SIG-M5 (cell line): ENCODE results near the gene RBM42.
"Not testable (repeated sequence)": the region's sequence is repeated elsewhere in the genome, so short reads cannot be mapped to it uniquely, and the experiment has no call there.

Source experiments
- DNase-seq: peaks from one replicate; lab custom pipeline; 2025; lab: John Stamatoyannopoulos, UW

Gene RBM42, protein sequence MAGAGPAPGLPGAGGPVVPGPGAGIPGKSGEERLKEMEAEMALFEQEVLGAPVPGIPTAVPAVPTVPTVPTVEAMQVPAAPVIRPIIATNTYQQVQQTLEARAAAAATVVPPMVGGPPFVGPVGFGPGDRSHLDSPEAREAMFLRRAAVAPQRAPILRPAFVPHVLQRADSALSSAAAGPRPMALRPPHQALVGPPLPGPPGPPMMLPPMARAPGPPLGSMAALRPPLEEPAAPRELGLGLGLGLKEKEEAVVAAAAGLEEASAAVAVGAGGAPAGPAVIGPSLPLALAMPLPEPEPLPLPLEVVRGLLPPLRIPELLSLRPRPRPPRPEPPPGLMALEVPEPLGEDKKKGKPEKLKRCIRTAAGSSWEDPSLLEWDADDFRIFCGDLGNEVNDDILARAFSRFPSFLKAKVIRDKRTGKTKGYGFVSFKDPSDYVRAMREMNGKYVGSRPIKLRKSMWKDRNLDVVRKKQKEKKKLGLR

DNA sequence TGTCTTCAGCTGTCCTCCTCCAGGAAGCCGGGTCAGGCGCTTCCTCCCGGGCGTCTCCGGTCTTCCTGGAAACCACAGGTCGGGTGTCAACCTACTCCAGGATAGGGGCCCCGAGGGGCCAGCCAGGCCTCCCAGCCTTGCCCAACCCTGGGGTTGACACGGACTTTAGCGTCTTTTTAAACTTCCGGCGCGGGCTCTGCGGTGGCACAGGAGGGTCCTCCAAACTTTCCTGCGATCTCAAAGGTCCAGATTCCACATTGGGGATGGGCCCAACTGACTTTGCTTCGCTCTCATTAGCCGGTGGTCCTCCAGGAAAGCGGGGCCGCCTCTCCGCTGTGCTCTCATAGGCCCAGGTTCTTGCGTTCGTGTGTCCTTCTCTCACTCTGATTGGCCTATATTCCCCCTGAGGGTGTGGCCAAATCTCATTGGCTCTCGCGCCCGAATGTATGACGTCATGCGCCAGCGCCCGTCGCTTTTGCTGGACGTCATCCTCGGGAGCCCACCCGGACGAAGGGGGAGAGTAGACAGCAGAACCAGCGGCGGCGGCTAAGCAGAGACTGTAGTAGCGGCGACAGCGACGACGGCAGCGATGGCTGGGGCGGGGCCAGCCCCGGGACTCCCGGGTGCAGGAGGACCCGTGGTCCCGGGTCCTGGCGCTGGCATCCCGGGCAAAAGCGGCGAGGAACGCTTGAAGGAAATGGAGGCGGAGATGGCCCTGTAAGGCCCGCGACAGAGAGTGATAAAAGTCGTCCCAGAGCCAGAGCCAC, at the start of gene RBM42:
Gene RBM42 (plus strand): TSS at position 472 of the 767 bp plus-strand sequence. CDS start 118 bp downstream, at position 590.
- DNase-seq = peak; percentile 85

DNA sequence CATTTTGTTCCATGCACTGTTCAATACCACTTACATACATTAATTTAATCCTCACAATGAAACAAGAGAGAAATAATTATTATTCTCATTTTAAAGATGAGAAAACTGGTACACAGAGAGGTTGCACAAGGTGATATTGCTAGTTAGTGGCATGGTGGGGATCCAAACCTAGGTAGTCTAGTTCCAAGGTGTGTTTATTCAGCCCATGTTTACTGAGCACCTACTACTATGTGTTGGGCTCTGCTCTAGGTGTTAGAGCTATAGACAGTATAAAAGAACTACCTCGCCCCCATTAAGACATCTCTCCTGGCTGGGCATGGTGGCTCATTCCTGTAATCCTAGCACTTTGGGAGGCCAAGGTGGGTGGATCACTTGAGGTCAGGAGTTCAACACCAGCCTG, 46.1 kb upstream of the RBM42 start:
- no peak for DNase-seq

DNA sequence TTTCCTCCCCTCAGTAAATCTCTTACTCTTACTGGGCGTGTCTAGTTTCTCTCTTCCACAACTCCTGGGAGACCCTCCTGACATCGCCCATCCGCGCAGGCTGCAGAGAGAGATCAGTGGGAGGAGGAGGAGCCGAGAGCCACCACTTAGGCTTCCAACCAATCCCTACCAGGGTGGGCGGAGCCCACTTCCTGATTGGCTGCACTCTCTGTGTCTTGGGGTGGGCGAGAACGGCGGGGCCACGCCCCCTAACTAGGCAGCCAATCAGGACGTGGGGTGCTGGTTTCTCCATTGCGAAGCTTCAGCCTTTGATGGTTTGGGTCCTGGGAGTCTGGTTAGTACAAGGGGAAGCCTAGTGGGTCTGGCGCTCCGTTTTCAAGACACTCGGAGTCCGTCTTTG, 43.0 kb upstream of the RBM42 start, which contains the start of gene PMIS2:
Gene PMIS2 (plus strand): TSS at position 326 of the 400 bp plus-strand sequence. CDS start 87 bp downstream, outside the sequence.
- DNase-seq = no peak

DNA sequence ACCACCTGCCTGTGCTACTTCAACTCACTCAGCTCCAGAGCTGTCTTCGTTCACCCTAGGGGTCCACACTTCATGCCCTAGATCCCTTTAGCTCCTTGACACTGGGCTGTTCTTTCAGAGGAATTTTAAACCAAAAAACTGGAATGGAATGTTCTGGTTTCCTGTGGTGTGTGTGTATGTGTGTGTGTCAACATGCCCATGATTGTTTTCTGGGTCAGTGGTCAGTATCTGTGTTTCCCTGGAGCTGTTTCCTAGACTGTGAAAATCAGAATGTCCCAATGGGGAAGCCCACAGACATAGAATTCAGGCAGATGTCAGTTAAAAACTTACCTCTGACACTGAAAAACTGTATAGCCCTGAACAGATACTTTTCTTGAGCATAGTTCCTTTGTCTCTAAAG, 41.5 kb upstream of the RBM42 start:
- no peak for DNase-seq

DNA sequence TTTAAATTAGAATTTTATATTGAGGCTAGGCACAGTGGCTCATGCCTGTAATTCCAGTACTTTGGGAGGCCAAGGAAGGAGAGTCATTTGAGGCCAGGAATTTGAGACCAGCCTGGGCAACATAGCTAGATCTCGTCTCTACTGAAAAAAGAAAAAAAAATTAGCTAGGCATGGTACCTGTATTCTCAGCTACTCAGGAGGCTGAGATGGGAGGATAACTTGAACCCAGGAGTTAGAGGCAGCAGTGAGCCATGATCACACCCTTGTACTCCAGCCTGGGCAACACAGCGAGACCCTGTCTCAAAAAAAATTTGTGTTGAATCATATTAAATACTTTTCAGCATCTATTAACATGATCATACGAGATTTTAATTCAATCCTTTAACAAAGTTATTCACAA, 38.0 kb upstream of the RBM42 start:
- no peak for DNase-seq

DNA sequence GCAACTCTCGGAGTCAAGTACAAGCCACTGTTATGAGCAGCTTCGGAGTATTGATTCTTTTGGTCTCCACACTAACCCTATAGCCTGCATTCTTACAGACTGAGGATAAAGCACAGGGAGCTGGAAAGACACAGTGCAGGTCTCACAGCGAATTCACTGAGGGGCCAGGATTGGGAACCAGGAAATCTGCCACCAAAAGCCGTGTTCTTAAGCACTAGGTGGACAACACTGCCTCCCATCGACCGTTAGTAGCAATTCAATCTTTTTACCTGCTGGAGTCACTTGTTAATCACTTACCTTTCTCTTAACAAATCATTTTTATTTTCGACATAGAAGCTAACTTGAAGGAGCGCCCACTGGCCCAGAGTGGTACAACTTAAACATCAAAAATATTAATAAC, 36.6 kb upstream of the RBM42 start:
- DNase-seq = no peak

DNA sequence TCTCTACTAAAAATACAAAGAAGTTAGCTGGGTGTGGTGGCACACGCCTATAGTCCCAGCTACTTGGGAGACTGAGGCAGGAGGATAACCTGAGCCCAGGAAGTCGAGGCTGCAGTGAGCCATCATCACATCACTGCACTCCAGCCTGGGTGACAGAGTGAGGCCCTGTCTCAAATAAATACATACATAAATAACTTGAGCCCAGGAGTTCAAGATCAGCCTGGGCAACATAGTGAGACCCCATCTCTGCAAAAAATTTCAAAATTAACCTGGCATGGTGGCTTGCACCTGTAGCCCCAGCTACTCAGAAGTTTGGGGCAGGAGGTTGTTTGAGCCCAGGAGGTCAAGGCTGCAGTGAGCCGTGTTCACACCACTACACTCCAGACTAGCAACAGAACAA, 33.8 kb upstream of the RBM42 start:
- DNase-seq = not testable (repeated sequence)

DNA sequence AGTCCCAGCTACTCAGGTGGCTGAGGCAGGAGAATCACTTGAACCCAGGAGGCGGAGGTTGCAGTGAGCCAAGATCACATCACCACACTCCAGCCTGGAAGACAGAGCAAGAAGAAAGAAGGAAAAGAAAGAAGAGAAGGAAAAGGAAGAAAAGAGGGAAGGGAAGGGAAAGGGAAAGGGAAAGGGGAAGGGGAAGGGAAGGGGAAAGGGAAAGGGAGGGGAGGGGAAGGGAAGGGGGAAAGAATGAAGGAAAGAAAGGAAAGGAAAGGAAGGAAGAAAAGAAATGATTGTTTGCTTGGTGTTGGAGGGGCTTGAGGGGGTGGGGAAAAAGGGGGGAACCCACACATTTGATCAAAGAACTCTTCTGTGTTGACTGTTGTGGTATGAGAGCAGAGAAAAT, 32.9 kb upstream of the RBM42 start:
- DNase-seq = no peak

DNA sequence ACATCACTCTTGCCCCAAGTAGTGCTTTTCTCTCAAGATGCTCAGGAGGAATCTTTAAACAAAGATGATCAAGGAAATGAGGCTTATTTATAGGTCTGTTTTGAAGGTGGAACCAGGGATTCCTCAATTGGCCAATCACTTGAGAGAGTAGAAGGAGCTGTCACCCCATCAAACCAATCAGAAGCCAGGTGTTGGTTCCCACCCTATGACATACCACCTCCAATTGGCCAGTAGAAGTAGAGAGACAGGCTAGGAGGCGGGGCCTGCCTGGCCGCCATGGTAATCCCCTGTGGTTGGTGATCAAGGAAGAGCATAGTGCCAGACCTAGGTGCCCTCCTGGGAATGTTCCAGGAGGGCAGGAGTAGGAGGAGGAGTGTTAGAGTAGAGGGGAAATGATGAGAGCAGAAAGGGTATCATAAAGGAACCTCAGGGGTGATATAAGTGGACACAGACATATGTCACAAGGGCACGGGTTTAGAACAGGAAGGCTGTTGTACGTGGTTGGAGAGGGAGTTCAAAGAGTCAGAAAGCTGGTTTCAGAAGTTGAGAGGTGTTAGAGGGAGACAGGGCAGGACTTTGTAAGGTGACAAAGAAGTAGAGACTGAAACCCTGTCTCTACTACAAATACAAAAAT, 32.4 kb upstream of the RBM42 start:
- DNase-seq = no peak

DNA sequence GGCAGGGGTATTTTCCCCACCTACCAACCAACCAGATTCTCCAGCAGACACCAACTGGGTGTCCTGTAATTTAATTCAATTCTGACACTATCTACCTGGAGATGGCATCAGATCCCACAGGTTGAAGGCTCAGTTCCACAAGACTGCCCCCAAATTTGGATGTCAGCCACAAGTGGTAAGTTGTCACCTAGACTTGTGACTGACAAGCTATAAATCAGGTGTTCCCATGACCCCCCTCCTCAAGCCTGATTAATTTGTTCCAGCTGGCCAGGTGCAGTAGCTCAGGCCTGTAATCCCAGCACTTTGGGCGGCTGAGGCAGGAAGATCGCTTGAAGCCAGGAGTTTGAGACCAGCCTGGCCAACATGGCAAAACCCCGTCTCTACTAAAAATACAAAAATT, 26.9 kb upstream of the RBM42 start:
- no peak for DNase-seq

DNA sequence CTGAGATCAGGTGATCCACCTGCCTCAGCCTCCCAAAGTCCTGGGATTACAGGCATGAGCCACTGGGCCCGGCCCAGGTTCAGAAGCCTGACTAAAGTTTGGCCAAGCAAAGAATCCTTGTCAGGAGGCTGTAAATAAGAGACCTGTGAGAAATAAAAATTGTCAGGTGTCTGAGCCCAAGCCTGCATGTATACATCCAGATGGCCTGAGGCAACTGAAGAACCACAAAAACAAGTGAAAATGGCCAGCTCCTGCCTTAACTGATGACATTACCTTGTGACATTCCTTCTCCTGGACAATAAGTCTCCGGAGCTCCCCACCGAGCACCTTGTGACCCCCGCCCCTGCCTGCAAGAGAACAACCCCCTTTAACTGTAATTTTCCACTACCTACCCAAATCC, 24.4 kb upstream of the RBM42 start:
- not testable (repeated sequence) for DNase-seq

DNA sequence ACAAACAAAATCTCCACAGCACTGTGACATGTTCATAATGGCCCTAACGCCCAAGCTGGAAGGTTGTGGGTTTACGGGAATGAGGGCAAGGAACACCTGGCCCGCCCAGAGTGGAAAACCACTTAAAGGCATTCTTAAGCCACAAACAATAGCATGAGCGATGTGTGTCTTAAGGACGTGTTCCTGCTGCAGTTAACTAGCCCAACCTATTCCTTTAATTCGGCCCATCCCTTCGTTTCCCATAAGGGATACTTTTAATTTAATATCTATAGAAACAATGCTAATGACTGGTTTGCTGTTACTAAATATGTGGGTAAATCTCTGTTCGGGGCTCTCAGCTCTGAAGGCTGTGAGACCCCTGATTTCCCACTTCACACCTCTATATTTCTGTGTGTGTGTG, 21.7 kb upstream of the RBM42 start:
- DNase-seq = not testable (repeated sequence)

DNA sequence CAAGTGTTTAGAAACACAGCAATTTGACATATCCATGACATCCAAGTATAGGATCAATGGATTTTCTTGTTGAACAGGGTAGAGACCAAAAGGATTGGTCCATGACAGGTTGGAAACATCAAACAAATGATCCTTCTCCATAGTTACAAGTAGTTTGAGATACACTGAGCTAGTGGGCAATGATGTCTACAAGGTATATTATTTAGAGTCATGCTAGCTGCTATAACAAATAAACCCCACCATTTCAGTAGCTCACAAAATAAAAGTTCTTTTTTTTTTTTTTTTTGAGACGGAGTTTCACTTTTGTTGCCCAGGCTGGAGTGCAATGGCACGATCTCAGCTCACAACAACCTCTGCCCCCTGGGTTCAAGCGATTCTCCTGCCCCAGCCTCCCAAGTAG, 21.2 kb upstream of the RBM42 start:
- DNase-seq = no peak

DNA sequence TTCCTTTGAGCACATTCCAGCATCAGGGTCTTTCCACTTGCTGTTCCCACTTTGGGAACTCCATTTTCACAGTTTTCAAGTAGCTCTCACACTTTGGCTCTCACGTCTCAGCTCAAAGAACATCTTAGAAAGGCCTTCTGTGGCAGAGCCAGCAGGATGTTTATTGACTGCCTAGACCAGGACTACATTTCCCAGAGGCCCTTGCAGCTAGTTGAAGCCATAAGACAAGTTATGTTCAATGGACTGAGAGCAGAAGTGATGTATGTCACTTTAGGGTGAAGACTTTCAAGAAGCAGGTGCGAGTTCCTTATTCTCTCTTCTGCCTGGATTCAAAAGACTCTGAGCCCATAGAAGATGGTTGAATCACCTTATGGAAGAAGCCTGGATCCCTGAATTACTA, 20.6 kb upstream of the RBM42 start:
- no peak for DNase-seq

DNA sequence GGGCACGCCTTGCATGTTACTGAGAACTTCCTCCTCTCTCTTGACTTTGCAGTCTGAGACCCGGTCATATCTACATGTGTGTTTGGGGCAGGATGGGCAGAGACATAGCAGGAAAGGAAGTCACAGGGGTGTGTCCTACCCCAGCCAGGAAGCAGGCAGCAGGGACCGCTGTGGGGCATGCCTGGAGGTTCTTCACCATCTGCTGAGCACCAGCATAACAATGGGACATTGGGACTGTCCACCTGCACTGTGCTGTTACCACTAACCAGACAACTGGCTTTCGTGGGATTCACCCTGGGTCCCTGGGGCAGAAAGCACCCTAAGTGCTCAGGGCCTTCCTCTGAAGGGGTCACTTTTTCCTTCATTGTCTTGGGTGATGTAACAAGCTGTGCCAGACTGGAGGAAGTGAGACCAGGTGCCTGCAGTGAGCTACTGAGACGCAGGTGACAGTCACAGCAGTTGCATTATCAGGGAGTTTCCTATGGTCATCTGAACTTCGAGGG, 18.9 kb upstream of the RBM42 start:
- no peak for DNase-seq

DNA sequence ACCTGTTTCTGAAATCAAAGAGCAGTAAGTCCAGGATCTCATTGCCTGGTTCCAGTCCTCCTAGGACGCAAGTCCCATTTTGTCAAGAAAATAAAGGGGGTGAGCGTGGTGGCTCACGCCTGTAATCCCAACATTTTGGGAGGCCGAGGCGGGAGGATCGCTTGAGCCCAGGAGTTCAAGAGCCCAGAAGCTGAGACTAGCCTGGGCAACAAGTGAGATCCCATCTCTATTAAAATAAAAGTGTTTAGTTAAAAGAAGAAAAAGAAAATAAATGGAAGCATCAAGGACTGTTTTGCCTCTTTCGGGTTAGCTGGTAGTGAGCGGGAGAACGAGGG, 16.6 kb upstream of the RBM42 start:
- no peak for DNase-seq

DNA sequence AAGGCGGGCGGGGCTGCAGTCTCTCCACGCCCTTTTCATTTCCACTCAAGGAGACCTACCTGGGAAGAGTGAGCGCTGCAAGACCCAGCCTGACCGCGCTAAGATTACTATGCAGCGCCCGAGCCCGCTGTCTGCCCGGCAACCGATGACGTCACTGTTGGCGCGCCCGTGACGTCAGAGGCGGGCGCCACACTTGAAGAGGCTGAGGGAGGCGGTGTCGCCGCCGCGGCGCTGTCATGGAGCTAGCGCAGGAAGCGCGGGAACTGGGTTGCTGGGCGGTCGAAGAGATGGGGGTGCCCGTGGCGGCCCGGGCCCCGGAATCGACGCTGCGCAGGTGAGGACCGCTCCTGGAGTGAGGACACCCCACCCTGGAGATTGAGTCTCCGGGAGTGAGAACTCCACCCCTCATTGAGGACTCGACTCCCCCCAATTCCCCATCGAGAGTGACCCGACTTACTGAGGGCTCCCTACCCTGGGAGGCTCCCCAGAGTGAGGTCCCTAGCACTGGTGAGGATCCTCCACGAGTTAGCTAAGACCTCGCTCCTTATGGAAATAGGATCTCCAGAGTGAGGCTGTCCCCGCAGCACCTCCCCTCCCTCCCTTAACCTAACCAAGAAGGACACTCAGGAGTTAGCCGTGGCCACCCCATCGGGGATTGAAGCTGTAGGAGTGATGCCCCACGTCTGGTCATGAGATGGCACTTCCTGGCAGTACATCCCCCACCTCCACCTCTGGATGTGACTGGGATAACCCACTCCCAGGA, 16.1 kb upstream of the RBM42 start, which contains the start of gene HAUS5:
Gene HAUS5 (plus strand): TSS at position 177 of the 763 bp plus-strand sequence. CDS start 60 bp downstream, at position 237.
- peak; percentile 25 for DNase-seq

DNA sequence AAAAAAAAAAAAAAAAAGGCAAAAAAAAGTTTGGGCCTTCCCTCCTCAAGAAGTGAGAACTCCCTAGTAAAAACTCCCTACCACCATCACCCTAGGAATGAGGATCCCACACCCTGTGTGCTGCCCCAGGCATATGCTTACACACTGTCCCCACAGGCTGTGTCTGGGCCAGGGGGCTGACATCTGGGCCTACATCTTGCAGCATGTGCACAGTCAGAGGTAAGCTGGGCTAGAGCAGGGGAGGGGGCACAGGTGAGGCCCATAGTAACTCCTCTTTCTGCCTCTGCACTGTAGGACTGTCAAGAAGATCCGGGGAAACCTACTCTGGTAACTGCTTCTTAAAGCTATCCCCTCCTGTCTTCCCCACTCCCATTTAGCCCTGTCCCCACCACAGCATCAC, 15.3 kb upstream of the RBM42 start:
- DNase-seq = no peak

DNA sequence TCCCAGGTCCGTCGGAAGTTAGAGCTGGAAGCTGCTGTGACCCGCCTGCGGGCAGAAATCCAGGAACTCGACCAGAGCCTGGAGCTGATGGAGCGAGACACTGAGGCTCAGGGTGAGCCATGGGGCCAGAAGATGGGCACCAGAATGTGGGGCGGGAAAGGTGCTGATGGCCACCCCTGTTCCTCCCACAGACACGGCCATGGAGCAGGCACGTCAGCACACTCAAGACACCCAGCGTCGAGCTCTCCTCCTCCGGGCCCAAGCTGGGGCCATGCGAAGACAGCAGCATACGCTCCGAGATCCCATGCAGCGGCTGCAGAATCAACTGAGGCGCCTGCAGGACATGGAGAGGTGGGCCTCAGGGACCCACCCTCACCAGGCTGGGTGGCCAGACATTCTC, 13.8 kb upstream of the RBM42 start:
- no peak for DNase-seq

DNA sequence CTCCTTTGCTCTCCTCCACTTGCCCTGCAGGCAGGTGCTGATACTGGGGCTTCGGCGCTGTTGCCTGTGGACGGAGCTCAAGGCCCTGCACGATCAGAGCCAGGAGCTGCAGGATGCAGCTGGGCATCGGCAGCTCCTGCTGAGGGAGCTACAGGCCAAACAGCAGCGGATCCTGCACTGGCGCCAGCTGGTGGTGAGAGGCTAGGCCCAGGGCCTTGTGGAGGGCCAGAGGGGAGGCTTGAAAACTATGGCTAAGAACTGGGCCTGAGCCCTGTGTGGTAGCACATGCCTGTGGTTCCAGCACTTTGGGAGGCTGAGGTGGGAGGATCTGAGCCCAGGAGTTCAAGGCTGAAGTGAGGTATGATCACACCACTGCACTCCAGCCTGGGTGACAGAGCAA, 10.0 kb upstream of the RBM42 start:
- no peak for DNase-seq

DNA sequence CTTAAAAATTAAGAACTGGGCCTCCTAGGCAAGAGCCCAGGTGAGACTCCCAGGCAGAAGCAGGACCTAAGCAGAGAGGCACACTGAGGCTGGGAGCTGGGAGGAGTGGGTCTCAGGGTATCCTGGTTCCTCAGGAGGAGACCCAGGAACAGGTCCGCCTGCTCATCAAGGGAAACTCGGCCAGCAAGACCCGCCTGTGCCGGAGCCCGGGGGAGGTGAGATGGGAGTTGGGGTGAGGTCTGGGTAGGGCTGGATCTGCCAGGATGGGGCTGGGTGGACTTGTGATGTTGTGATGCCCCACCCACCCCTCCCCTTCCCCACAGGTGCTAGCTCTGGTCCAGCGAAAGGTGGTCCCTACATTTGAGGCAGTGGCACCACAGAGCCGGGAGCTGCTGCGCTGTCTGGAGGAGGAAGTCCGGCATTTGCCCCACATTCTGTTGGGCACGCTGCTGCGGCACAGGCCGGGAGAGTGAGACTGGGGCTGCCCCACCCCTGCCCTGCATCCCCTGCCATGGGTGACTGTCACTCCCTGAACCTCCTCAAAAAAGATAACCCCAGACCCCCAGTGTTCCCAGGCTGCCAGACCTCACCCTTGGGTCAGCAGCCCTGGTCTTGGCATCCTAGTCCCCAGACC, 9.4 kb upstream of the RBM42 start:
- DNase-seq = no peak
